SK-N-MC (cell line): ENCODE measurements around the gene ARSG.

Source experiments
- EZH2 ChIP-seq: fragments of 200-600 bp; sonication (generic); IDR thresholded peaks from one replicate; pipeline ENCODE4 v1.6.1; 2017; ENCODE audit warnings: antibody characterized with exemption
- FOXP2 ChIP-seq: optimal IDR thresholded peaks from 2 replicates; pipeline ENCODE3; 2011; ENCODE audit warnings: mild to moderate bottlenecking, moderate library complexity; ENCODE audit not compliant: insufficient read depth; ENCODE audit errors: extremely low read length, control extremely low read depth
- POLR2AphosphoS5 ChIP-seq: IDR thresholded peaks from 2 replicates; pipeline ENCODE4 v1.6.1; 2012; ENCODE audit warnings: mild to moderate bottlenecking, low read depth, low read length, borderline replicate concordance

DNA sequence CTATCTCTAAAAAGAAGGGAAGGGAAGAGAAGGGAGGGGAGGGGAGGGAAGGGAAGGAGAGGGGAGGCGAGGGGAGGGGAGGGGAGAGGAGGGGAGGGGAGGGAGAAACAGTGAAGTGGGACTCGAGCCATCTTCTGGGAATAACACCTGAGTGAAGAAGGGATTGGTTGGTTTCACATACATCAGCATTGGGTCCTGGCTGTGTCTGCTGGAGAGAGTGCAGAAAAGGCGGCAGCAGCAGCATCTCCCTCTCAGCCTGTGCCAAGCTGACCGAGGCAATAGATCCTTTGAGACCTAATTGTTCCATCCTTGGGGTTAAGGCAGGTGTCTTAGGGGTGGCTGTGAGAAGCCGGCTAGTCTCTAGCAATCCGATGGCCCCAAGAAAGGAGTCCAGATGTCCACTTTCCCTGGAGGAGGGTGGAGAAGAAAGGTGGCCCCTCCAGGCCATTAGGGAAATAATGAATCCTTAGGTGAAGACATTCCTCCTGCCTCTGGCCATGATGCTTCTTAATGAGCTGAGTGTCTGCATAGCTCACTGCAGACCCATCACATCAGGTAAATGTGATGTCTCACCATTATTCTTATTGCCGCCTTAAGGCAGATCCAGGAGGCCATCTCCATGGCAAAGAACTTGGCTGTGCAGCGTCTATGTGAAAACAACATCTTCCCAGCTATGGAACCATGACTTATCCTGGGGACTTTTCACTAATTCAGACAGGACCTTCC lies 94.4 kb downstream of the ARSG start:
- TF ChIP-seq EZH2 (no peak), POLR2AphosphoS5 (no peak), FOXP2 (no peak)
